IPS DF 6.9 (cell line): ENCODE results near the gene CGB7.
A peak's percentile ranks its signal among the peaks of the same experiment; 100 is the strongest.
"Not testable (repeated sequence)": the region's sequence is repeated elsewhere in the genome, so short reads cannot be mapped to it uniquely, and the experiment has no call there.

ENCODE experiments used
- DNase-seq: peaks from one replicate; pipeline ENCODE4 v3.0.0-alpha.2; 2013; ENCODE audit warnings: low read depth, low spot score
- H3K27ac ChIP-seq: one replicate; pipeline ENCODE4 v1.5.1; 2013; ENCODE audit warnings: low read length, control low read depth
- H3K27me3 ChIP-seq: 2 replicates; pipeline ENCODE4 v1.6.1; 2013; ENCODE audit warnings: mild to moderate bottlenecking, low read length; ENCODE audit not compliant: control insufficient read depth, insufficient read depth
- H3K36me3 ChIP-seq: 2 replicates; pipeline ENCODE4 v1.6.1; 2013; ENCODE audit warnings: low read length; ENCODE audit not compliant: control insufficient read depth, insufficient read depth
- H3K4me1 ChIP-seq: 2 replicates; pipeline ENCODE4 v1.6.1; 2013; ENCODE audit warnings: low read length; ENCODE audit not compliant: control insufficient read depth, insufficient read depth
- H3K4me3 ChIP-seq: 2 replicates; pipeline ENCODE4 v1.5.1; 2013; ENCODE audit warnings: mild to moderate bottlenecking, low read length
- H3K9me3 ChIP-seq: 2 replicates; pipeline ENCODE4 v1.6.1; 2013; ENCODE audit warnings: low read length, inconsistent platforms; ENCODE audit not compliant: control insufficient read depth, insufficient read depth
- WGBS: extraction: QIAGEN DNeasy Blood & Tissue Kit; methylation state at CpG from one replicate; pipeline ENCODE4 v1.1.7; 2013; ENCODE audit warnings: mixed read lengths, missing lambda C conversion rate; ENCODE audit not compliant: insufficient read length, insufficient coverage; 5-methylcytosine and 5-hydroxymethylcytosine counted together

CGB7 gene

DNA sequence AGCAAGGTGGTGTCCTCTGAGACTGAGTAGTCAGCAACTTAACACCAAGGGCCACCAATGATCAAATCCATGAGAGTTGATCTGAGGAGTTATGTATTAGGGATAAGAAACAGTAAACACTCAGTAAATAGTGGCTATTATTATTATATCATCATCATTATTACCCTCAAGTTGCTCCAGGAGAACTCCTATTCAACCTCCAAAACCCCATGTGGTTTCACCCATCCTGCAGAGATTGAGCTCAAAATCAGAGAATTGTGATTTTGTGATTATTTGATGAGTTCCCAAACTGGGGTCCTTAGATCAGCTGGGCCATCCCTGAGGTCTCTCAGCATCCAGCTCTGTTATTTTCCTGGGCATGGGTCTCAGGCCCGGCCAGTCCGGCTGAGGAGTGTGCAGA, 3.5 kb upstream of the CGB7 start:
- peaks cover 11% of the 10 kb centered on the region; the same call in 1 of the 2 replicates for H3K27me3 ChIP-seq
- H3K4me3 ChIP-seq: no peak overlapping the region
- no peaks in the 10 kb centered on the region for H3K36me3 ChIP-seq
- no peak overlapping the region for H3K27ac ChIP-seq
- DNase-seq: no peak
- H3K9me3 ChIP-seq: no peaks in the 10 kb centered on the region
- H3K4me1 ChIP-seq: peaks cover 6% of the 10 kb centered on the region
- no CpG with 5 or more reads among the region's 2 CpGs for WGBS

- H3K9me3 ChIP-seq: no peaks in the 10 kb centered on the region
- no peak for DNase-seq
- H3K4me1 ChIP-seq: peaks cover 5% of the 10 kb centered on the region
- H3K27me3 ChIP-seq: peaks cover 13% of the 10 kb centered on the region; the same call in 1 of the 2 replicates
- H3K36me3 ChIP-seq: no peaks in the 10 kb centered on the region
- no peak overlapping the region for H3K4me3 ChIP-seq
- H3K27ac ChIP-seq: no peak overlapping the region
- WGBS: no CpG with 5 or more reads among the region's 9 CpGs
Measured at GRCh38 chr19:49059053-49059452, 1.5 kb upstream of the CGB7 start.

DNA sequence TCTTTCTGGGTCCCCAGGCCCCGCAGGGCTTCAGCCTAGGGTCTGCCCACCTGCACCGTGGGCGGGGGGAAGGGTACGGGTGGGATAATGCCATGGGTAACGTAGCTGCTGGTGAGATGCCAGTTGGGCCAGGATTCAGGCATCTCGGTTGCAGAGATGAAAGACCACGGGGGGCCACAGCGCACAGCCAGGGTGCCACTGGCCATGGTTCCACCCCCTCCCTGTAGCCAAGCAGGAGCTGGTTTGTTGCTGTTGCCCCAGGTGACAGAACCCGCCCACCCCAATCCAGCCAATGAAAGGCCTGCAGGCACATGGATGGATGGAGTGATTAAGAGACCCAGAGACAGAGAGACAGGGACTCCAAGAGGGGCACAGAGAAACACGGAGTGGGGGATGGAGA, 1.0 kb upstream of the CGB7 start:
- Histone ChIP-seq H3K27ac (no peak overlapping the region), H3K9me3 (no peaks in the 10 kb centered on the region), H3K4me1 (peaks cover 2% of the 10 kb centered on the region), H3K27me3 (peaks cover 13% of the 10 kb centered on the region; the same call in 1 of the 2 replicates), H3K4me3 (no peak overlapping the region), H3K36me3 (no peaks in the 10 kb centered on the region)
- DNase-seq: no peak
- WGBS: no CpG with 5 or more reads among the region's 10 CpGs

DNA sequence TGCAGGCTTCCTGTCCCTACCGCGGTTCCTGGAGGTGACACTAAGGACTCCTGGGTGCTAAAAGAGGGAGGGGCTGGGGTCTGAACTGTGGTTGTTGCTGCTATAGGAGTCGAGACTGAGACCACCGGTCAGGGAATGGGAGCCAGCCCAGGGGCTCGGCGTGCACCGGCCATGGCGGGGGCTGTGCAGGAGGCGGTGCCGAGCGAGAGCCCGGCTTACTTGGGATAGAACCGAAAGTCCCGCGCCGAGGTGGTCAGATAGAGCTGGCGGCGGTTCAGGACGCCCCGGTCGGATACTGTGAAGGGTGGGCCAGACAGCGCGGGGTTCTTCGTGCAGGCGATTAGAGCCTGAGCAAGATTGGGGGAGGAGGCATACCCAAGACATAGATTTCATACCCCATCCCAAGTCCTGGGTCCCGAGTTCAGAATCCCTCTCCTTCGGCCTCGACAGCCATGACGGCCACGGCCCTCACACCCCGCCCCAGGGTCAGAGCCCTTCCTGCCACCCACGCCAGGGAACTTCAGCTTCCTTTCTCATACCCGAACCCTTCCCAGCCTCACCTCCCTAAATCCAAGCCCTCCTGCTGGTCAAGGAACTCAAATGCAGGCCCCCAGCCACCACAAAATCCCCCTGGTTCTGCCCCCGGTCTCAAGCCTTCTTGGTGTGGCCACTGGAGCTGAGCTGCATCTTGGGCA, 500 bp downstream of the CGB7 start:
- peaks cover 13% of the 10 kb centered on the region; the same call in 1 of the 2 replicates for H3K27me3 ChIP-seq
- H3K27ac ChIP-seq, H3K4me1 ChIP-seq, H3K4me3 ChIP-seq, DNase-seq, H3K9me3 ChIP-seq, H3K36me3 ChIP-seq: not testable (repeated sequence)
- no CpG with 5 or more reads among the region's 34 CpGs for WGBS

- Histone ChIP-seq H3K36me3 (no peaks in the 10 kb centered on the region), H3K9me3 (no peaks in the 10 kb centered on the region), H3K27me3 (peaks cover 13% of the 10 kb centered on the region; the same call in 1 of the 2 replicates), H3K4me3 (peak overlapping the region; percentile 48), H3K4me1 (peaks cover 2% of the 10 kb centered on the region), H3K27ac (no peak overlapping the region)
- no peak for DNase-seq
- no CpG with 5 or more reads among the region's 63 CpGs for WGBS
Measured at GRCh38 chr19:49056101-49056901, 1.2 kb downstream of the CGB7 start.

DNA sequence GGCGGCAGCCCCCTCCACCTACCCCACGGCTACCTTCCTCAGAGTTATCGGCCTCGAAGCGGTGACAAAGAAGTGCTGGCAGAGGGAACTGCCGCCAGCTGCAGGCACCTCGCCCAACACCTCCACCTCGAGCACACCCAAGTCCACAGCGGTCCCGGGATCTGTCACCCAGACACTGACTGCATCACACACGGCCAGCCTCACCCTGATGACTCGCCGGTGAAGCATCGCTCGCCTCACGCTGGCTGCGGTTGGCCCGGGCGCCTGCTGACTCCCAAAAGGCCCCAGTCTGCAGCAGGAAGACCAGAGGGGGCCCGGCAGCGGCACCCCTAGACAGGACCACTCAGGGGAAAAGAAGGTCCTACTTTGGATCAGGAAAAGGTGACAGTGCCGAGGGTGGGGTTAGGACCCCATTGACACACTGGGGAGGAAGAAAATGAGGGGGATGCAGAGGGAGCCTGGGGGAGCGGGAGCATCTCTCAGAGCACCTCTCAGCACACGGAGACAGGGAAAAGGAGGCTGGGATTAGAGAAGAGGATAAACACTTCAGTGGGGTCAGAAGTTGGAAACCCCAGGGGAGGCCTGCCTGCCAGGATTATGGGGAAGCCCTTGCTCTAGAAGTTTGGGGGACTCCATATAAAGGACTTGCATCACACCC, 7.0 kb downstream of the CGB7 start:
- H3K27ac ChIP-seq, H3K9me3 ChIP-seq, H3K4me1 ChIP-seq, DNase-seq, H3K36me3 ChIP-seq, H3K4me3 ChIP-seq, H3K27me3 ChIP-seq: not testable (repeated sequence)
- WGBS: no CpG with 5 or more reads among the region's 24 CpGs

DNA sequence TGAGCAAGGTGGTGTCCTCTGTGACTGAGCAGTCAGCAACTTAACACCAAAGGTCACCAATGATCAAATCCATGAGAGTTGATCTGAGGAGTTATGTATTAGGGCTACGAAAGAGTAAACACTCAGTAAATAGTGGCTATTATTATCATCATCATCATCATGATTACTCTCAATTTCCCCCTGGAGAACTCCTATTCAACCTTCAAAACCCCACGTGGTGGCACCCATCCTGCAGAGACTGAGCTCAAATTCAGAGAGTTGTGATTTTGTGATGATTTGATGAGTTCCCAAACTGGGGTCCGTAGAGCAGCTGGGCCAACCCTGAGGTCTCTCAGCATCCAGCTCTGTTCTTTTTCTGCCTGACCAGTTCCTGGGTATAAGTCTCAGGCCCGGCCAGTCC, 7.7 kb downstream of the CGB7 start:
- no CpG with 5 or more reads among the region's 4 CpGs for WGBS
- not testable (repeated sequence) for H3K4me1 ChIP-seq

GRCh38 chr19:49049011-49049410, 8.5 kb downstream of the CGB7 start, which contains the start of gene CGB8:
Gene CGB8, minus strand, starts transcription at chr19:49049111. Its CDS starts 372 bp downstream, at chr19:49048739.
- H3K36me3 ChIP-seq, DNase-seq, H3K9me3 ChIP-seq, H3K4me1 ChIP-seq, H3K27ac ChIP-seq, H3K4me3 ChIP-seq, H3K27me3 ChIP-seq: not testable (repeated sequence)
- WGBS: no CpG with 5 or more reads among the region's 12 CpGs

More for the DNA sequence above, 7.7 kb downstream of the CGB7 start:
- not testable (repeated sequence) for H3K9me3 ChIP-seq, H3K27me3 ChIP-seq, H3K4me3 ChIP-seq, DNase-seq, H3K36me3 ChIP-seq, H3K27ac ChIP-seq

DNA sequence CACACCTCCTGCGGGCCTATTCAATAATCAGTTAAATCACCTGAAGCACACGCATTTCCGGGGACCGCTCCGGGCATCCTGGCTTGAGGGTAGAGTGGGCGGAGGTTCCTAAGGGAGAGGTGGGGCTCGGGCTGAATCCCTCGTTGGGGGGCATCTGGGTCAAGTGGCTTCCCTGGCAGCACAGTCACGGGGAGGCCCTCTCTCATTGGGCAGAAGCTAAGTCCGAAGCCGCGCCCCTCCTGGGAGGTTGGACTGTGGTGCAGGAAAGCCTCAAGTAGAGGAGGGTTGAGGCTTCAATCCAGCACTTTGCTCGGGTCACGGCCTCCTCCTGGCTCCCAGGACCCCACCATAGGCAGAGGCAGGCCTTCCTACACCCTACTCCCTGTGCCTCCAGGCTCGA, 14.0 kb downstream of the CGB7 start, which contains the start of gene CGB5:
TSS of gene CGB5 (plus strand) at position 301 of the 400 bp plus-strand sequence. CDS start 362 bp downstream, outside the sequence.
- H3K36me3 ChIP-seq, H3K27me3 ChIP-seq, DNase-seq, H3K4me3 ChIP-seq, H3K4me1 ChIP-seq, H3K27ac ChIP-seq, H3K9me3 ChIP-seq: not testable (repeated sequence)
- WGBS: no CpG with 5 or more reads among the region's 15 CpGs

GRCh38 chr19:49042666-49043065, 14.9 kb downstream of the CGB7 start:
- not testable (repeated sequence) for DNase-seq, H3K4me3 ChIP-seq, H3K27ac ChIP-seq, H3K9me3 ChIP-seq, H3K4me1 ChIP-seq, H3K36me3 ChIP-seq, H3K27me3 ChIP-seq
- WGBS: no CpG with 5 or more reads among the region's 4 CpGs
